C4-2B (cell line): Measurements from ENCODE around the gene MFSD2A.
A peak's percentile ranks its signal among the peaks of the same experiment; 100 is the strongest.
"Not testable (repeated sequence)": the region's sequence is repeated elsewhere in the genome, so short reads cannot be mapped to it uniquely, and the experiment has no call there.

ENCODE experiments used
- H3K27ac ChIP-seq: fragments of 450-650 bp; 2 replicates; pipeline ENCODE4 v1.5.1; 2017
- ZFX ChIP-seq: fragments of 450-650 bp; IDR thresholded peaks from 2 replicates; pipeline ENCODE4 v1.6.1; 2017
- TF ChIP-seq, protein P1 (sequence below): fragments of 450-650 bp; conservative IDR thresholded peaks from 2 replicates; pipeline ENCODE4 v1.5.1; 2017; ENCODE audit warnings: mild to moderate bottlenecking

The MFSD2A gene

GRCh38 chr1:39954870-39955546 is at the start of gene MFSD2A:
TSS of gene MFSD2A (plus strand) at chr1:39955145. CDS start at chr1:39955293, 148 bp downstream.
- H3K27ac ChIP-seq = peak within 1 kb of the TSS; percentile 73
- TF ChIP-seq, protein P1, sequence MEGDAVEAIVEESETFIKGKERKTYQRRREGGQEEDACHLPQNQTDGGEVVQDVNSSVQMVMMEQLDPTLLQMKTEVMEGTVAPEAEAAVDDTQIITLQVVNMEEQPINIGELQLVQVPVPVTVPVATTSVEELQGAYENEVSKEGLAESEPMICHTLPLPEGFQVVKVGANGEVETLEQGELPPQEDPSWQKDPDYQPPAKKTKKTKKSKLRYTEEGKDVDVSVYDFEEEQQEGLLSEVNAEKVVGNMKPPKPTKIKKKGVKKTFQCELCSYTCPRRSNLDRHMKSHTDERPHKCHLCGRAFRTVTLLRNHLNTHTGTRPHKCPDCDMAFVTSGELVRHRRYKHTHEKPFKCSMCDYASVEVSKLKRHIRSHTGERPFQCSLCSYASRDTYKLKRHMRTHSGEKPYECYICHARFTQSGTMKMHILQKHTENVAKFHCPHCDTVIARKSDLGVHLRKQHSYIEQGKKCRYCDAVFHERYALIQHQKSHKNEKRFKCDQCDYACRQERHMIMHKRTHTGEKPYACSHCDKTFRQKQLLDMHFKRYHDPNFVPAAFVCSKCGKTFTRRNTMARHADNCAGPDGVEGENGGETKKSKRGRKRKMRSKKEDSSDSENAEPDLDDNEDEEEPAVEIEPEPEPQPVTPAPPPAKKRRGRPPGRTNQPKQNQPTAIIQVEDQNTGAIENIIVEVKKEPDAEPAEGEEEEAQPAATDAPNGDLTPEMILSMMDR = no peak
- peak; percentile 74 for TF ChIP-seq ZFX

DNA sequence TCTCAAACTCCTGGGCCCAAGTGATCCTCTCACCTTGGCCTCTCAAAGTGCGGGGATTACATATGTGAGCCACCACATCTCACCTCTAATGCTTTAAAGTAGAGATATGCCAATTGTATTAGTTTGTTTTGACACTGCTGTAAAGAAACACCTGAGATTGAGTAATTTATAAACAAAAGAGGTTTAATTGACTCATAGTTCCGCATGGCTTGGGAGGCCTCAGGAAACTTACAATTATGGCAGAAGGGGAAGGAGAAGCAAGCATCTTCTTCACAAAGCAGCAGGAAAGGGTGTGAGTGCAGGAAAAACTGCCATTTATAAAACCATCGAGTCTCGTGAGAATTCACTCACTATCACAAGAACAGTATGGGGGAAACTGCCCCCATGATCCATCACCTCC is 49.8 kb upstream of the MFSD2A start:
- H3K27ac ChIP-seq = no peak overlapping the region
- TF ChIP-seq ZFX = no peak
- TF ChIP-seq, protein P1 = no peak

GRCh38 chr1:39907528-39908453 is 47.2 kb upstream of the MFSD2A start:
- no peak for TF ChIP-seq ZFX
- TF ChIP-seq, protein P1 = no peak
- no peak overlapping the region for H3K27ac ChIP-seq

- TF ChIP-seq ZFX = no peak
- TF ChIP-seq, protein P1 = no peak
Observed at GRCh38 chr1:39908534-39908933, 46.4 kb upstream of the MFSD2A start.

DNA sequence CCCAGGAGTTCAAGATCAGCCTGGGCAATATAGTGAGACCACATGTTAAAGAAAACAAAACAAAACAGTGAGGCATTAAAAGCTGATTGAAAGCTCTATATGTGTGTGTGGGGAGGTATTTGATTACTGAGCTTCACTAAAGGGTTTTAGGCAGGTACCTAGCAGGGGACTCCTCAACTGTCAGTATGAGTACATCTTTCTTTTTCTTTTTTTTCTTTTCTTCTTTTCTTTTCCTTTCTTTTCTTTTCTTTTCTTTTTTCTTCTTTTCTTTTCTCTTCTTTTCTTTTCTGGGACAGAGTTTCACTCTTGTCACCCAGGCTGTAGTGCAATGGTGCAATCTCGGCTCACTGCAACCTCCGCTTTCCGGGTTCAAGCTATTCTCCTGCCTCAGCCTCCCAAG is 44.7 kb upstream of the MFSD2A start:
- TF ChIP-seq, protein P1 = no peak
- no peak for TF ChIP-seq ZFX
- H3K27ac ChIP-seq = no peak overlapping the region

More at GRCh38 chr1:39908534-39908933, 46.4 kb upstream of the MFSD2A start:
- no peak overlapping the region for H3K27ac ChIP-seq

GRCh38 chr1:39913136-39913535 is 41.8 kb upstream of the MFSD2A start:
- H3K27ac ChIP-seq = not testable (repeated sequence)

- H3K27ac ChIP-seq = no peak overlapping the region
- TF ChIP-seq, protein P1 = no peak
- no peak for TF ChIP-seq ZFX
Observed at GRCh38 chr1:39915499-39916129, 39.3 kb upstream of the MFSD2A start.
